PC-3 (cell line): ENCODE measurements around the gene SCNM1. TPM values are rescaled to one million over a fixed set of nuclear protein-coding genes. Genes with fewer than 3 reads are reported as not detected.

ENCODE experiments used
- ATAC-seq: fragments of 200-7000 bp; cut with Tn5 transposase; 2 replicates; pipeline ENCODE4 v1.9.1; 2020; ENCODE audit warnings: mild to moderate bottlenecking, moderate library complexity
- BruUV-seq: library from RNA; stranded (reverse); fragments of 400-500 nt; replicated peaks from 2 replicates; lab custom pipeline; 2021; lab: Mats Ljungman, UMichigan
- CTCF ChIA-PET: fragments of 300-600 bp; sonication (Branson Sonifier 250); formaldehyde crosslinking; loops from one replicate; lab custom pipeline; 2022; ENCODE audit warnings: antibody characterized with exemption; lab: Charles Lee
- POLR2A ChIA-PET: fragments of 300-600 bp; sonication (Branson Sonifier 250); formaldehyde crosslinking; loops from one replicate; lab custom pipeline; 2022; ENCODE audit warnings: antibody characterized with exemption; ENCODE audit not compliant: unreplicated experiment; lab: Charles Lee
- DNase-seq: peaks from one replicate; pipeline ENCODE4 v3.0.0-alpha.2; 2015
- H2AFZ ChIP-seq: fragments of 300-600 bp; sonication (generic); 2 replicates; pipeline ENCODE4 v1.6.0; 2016; ENCODE audit warnings: antibody characterized with exemption, low read length
- H3F3A ChIP-seq: fragments of 300-600 bp; sonication (generic); one replicate; pipeline ENCODE4 v1.6.0; 2017; ENCODE audit warnings: antibody characterized with exemption, low read length, control low read depth, mild to moderate bottlenecking; ENCODE audit not compliant: unreplicated experiment
- H3K27ac ChIP-seq: fragments of 300-600 bp; sonication (generic); 2 replicates; pipeline ENCODE4 v1.5.1; 2016; ENCODE audit warnings: mild to moderate bottlenecking, low read length
- H3K27me3 ChIP-seq: fragments of 300-600 bp; sonication (generic); 2 replicates; pipeline ENCODE4 v1.6.1; 2016; ENCODE audit warnings: low read length, mixed read lengths
- H3K36me3 ChIP-seq: fragments of 300-600 bp; sonication (generic); 2 replicates; pipeline ENCODE4 v1.6.1; 2016; ENCODE audit warnings: low read depth, mixed run types, low read length, mixed read lengths
- H3K4me1 ChIP-seq: fragments of 300-600 bp; sonication (generic); 2 replicates; pipeline ENCODE4 v1.5.1; 2016; ENCODE audit warnings: low read length; ENCODE audit not compliant: insufficient read depth
- H3K4me2 ChIP-seq: fragments of 300-600 bp; sonication (generic); 2 replicates; pipeline ENCODE4 v1.6.0; 2016; ENCODE audit warnings: low read length
- H3K4me3 ChIP-seq: fragments of 300-600 bp; sonication (generic); 2 replicates; pipeline ENCODE4 v1.5.1; 2016; ENCODE audit warnings: mild to moderate bottlenecking, low read length, mixed read lengths
- H3K79me2 ChIP-seq: fragments of 300-600 bp; sonication (generic); 2 replicates; pipeline ENCODE4 v1.6.1; 2017; ENCODE audit warnings: low read length, mixed read lengths
- H3K9ac ChIP-seq: fragments of 300-600 bp; sonication (generic); 2 replicates; pipeline ENCODE4 v1.6.0; 2016; ENCODE audit warnings: mild to moderate bottlenecking, low read length
- H3K9me2 ChIP-seq: fragments of 300-600 bp; sonication (generic); replicated peaks from 2 replicates; pipeline ENCODE4 v1.6.1; 2016; ENCODE audit warnings: mixed run types, low read length, mixed read lengths
- H3K9me3 ChIP-seq: fragments of 300-600 bp; sonication (generic); 2 replicates; pipeline ENCODE4 v1.6.1; 2016; ENCODE audit warnings: low read length, mixed read lengths
- H4K20me1 ChIP-seq: fragments of 300-600 bp; sonication (generic); 2 replicates; pipeline ENCODE4 v1.6.1; 2016; ENCODE audit warnings: low read length, mixed read lengths
- CTCF ChIP-seq: fragments of 300-600 bp; sonication (generic); conservative IDR thresholded peaks from 2 replicates; pipeline ENCODE4 v1.5.1; 2017; ENCODE audit warnings: antibody characterized with exemption, low read depth, mild to moderate bottlenecking, low read length
- EZH2 ChIP-seq: fragments of 300-600 bp; sonication (generic); IDR thresholded peaks from one replicate; pipeline ENCODE4 v1.6.1; 2017; ENCODE audit warnings: antibody characterized with exemption, mild to moderate bottlenecking, low read length; ENCODE audit not compliant: unreplicated experiment
- EZH2phosphoT487 ChIP-seq: fragments of 300-600 bp; sonication (generic); IDR thresholded peaks from 2 replicates; pipeline ENCODE4 v1.6.1; 2018; ENCODE audit warnings: mild to moderate bottlenecking, antibody characterized with exemption, low read length, borderline replicate concordance
- intact Hi-C: fragments of 100-400 bp; cut with micrococcal nuclease; formaldehyde crosslinking; loops from 2 replicates; pipeline ENCODE4 v1.9.0; 2023
- total RNA-seq: library from RNA; depleted of rRNA; stranded (reverse); fragments of >200 nt; gene quantifications from 2 replicates; pipeline ENCODE4 v1.2.3, GENCODE V29; 2014; rRNA removed

The SCNM1 gene
- total RNA-seq, 1 experiment from 2014 or later = 80.3 TPM

GRCh38 chr1:151211972-151212705, 46.2 kb downstream of the SCNM1 start:
- BruUV-seq = no TSS peak
- POLR2A ChIA-PET = interaction anchor here (0.7 kb wide), 1 partner anchor 158 kb away, joined by 3 read pairs; no protein-coding TSS in a partner anchor

DNA sequence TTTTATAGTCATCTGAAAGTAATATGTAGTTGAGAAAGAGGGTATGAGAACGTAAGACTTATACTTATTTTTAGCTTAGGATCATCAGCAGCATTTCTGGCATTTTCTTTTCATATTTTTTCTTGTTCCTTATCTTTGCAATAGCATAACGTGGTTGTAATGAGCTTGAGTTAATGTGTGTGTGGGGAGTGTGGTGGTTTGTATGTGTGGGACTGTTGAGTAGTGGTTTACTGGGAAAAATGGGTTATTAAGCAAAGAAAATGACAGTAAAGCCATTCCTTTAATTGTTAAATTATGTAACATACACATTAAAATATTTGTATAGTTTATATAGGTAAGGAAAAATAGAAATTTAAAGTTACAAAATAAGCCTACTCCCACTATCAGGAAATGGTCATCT, 47.6 kb downstream of the SCNM1 start:
- no TSS peak for BruUV-seq
- CTCF ChIA-PET = no interaction called here

More at GRCh38 chr1:151211972-151212705, 46.2 kb downstream of the SCNM1 start:
- peaks cover 22% of the 10 kb centered on the region; the same call in 1 of the 2 replicates for H3K36me3 ChIP-seq
- peaks cover 16% of the 10 kb centered on the region for H4K20me1 ChIP-seq
- no peaks in the 10 kb centered on the region for H3K4me1 ChIP-seq
- H3F3A ChIP-seq = no peaks in the 10 kb centered on the region
- ATAC-seq (peak; percentile 45), DNase-seq (peak; percentile 51)
- H3K27me3 ChIP-seq = no peaks in the 10 kb centered on the region
- no peak overlapping the region for H3K9ac ChIP-seq
- CTCF ChIA-PET = no interaction called here
- H3K4me2 ChIP-seq = no peak overlapping the region
- H3K9me2 ChIP-seq = no peaks in the 10 kb centered on the region
- H2AFZ ChIP-seq = no peak overlapping the region
- H3K9me3 ChIP-seq = no peaks in the 10 kb centered on the region
- no peak overlapping the region for H3K27ac ChIP-seq
- TF ChIP-seq EZH2phosphoT487 (no peak), EZH2 (no peak), CTCF (no peak)
- intact Hi-C loops = no loop called here
- H3K79me2 ChIP-seq = peaks cover 98% of the 10 kb centered on the region
- H3K4me3 ChIP-seq = no peak overlapping the region

More for the DNA sequence above, 47.6 kb downstream of the SCNM1 start:
- DNase-seq = no peak
- no peak for TF ChIP-seq EZH2
- TF ChIP-seq CTCF = no peak
- TF ChIP-seq EZH2phosphoT487 = no peak
- H3K79me2 ChIP-seq = peaks cover 98% of the 10 kb centered on the region
- no peak overlapping the region for H3K4me2 ChIP-seq
- H3K27me3 ChIP-seq = no peaks in the 10 kb centered on the region
- H3K4me1 ChIP-seq = no peaks in the 10 kb centered on the region
- H3K4me3 ChIP-seq = no peak overlapping the region
- no peaks in the 10 kb centered on the region for H3F3A ChIP-seq
- no peak for ATAC-seq
- H3K36me3 ChIP-seq = peaks cover 18% of the 10 kb centered on the region; the same call in 1 of the 2 replicates
- H3K9ac ChIP-seq = no peak overlapping the region
- no peak overlapping the region for H2AFZ ChIP-seq
- H3K9me2 ChIP-seq = no peaks in the 10 kb centered on the region
- intact Hi-C loops = no loop called here
- POLR2A ChIA-PET = interaction anchor here (0.6 kb wide), 1 partner anchor 13 kb away, joined by 4 read pairs; no protein-coding TSS in a partner anchor
- no peaks in the 10 kb centered on the region for H3K9me3 ChIP-seq
- H3K27ac ChIP-seq = no peak overlapping the region
- peaks cover 23% of the 10 kb centered on the region for H4K20me1 ChIP-seq

Other genes starting within 250 kb of the SCNM1 start
- gene SETDB1, start 239.8 kb upstream of the SCNM1 start, total RNA-seq = 35.4 and 42.4 TPM in 2 replicates
- 176 TPM in 2 replicates for gene CERS2, start 191.3 kb upstream of the SCNM1 start, total RNA-seq
- gene ANXA9, start 183.9 kb upstream of the SCNM1 start, total RNA-seq = 0.18 and 0.75 TPM in 2 replicates
- gene MINDY1, start 159.2 kb upstream of the SCNM1 start, total RNA-seq = 6.3 and 7.8 TPM in 2 replicates
- 19.4 and 20.3 TPM in 2 replicates for gene PRUNE1, start 157.7 kb upstream of the SCNM1 start, total RNA-seq
- gene BNIPL, start 129.6 kb upstream of the SCNM1 start, total RNA-seq = 0.51 and 2.4 TPM in 2 replicates
- 2.8 and 3.8 TPM in 2 replicates for gene C1orf56, start 118.4 kb upstream of the SCNM1 start, total RNA-seq
- 60.8 and 61.4 TPM in 2 replicates for gene CDC42SE1, start 106.5 kb upstream of the SCNM1 start, total RNA-seq
- 12.3 and 14.1 TPM in 2 replicates for gene MLLT11, start 105.7 kb upstream of the SCNM1 start, total RNA-seq
- 6.4 and 6.9 TPM in 2 replicates for gene GABPB2, start 95.4 kb upstream of the SCNM1 start, total RNA-seq
- 2.0 and 2.8 TPM in 2 replicates for gene SEMA6C, start 19.5 kb upstream of the SCNM1 start, total RNA-seq
- gene TNFAIP8L2, start 9.5 kb upstream of the SCNM1 start, total RNA-seq = not detected in 2 replicates
- gene LYSMD1, start 242 bp upstream of the SCNM1 start, total RNA-seq = 6.3 and 7.5 TPM in 2 replicates
- gene TMOD4, start 9.8 kb downstream of the SCNM1 start, total RNA-seq = 1.8 and 2.7 TPM in 2 replicates
- gene VPS72, start 24.1 kb downstream of the SCNM1 start, total RNA-seq = 75.1 and 94.7 TPM in 2 replicates
- 63.3 and 78.3 TPM in 2 replicates for gene PIP5K1A, start 32.4 kb downstream of the SCNM1 start, total RNA-seq
- 404 and 469 TPM in 2 replicates for gene PSMD4, start 88.6 kb downstream of the SCNM1 start, total RNA-seq
- gene ZNF687, start 116.2 kb downstream of the SCNM1 start, total RNA-seq = 24.6 and 30.3 TPM in 2 replicates
- gene PI4KB, start 161.3 kb downstream of the SCNM1 start, total RNA-seq = 75.6 and 99.5 TPM in 2 replicates
- gene RFX5, start 181.1 kb downstream of the SCNM1 start, total RNA-seq = 34.1 and 41.0 TPM in 2 replicates
- 29.8 and 73.5 TPM in 2 replicates for gene SELENBP1, start 206.6 kb downstream of the SCNM1 start, total RNA-seq
- gene PSMB4, start 233.4 kb downstream of the SCNM1 start, total RNA-seq = 734 and 818 TPM in 2 replicates